GM18861 (cell line): Measurements from ENCODE around the gene P2RY1.
"Not testable (repeated sequence)": the region's sequence is repeated elsewhere in the genome, so short reads cannot be mapped to it uniquely, and the experiment has no call there.

Source experiments
- ATAC-seq: cut with Tn5 transposase; IDR thresholded peaks from one replicate; pipeline ENCODE4 v1.9.1; 2021; ENCODE audit not compliant: unreplicated experiment

Gene P2RY1

DNA sequence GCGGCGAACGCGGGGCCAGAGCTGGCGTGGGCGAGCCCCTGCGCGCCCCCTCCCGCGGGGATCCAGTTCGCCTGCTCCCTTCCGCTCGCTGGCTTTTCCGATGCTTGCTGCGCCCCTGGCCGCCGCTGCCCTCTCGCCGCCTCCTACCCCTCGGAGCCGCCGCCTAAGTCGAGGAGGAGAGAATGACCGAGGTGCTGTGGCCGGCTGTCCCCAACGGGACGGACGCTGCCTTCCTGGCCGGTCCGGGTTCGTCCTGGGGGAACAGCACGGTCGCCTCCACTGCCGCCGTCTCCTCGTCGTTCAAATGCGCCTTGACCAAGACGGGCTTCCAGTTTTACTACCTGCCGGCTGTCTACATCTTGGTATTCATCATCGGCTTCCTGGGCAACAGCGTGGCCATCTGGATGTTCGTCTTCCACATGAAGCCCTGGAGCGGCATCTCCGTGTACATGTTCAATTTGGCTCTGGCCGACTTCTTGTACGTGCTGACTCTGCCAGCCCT is 721 bp downstream of the P2RY1 start:
- ATAC-seq = peak; percentile 3

DNA sequence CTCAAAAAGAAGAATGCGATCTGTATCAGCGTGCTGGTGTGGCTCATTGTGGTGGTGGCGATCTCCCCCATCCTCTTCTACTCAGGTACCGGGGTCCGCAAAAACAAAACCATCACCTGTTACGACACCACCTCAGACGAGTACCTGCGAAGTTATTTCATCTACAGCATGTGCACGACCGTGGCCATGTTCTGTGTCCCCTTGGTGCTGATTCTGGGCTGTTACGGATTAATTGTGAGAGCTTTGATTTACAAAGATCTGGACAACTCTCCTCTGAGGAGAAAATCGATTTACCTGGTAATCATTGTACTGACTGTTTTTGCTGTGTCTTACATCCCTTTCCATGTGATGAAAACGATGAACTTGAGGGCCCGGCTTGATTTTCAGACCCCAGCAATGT is 1.3 kb downstream of the P2RY1 start:
- no peak for ATAC-seq

DNA sequence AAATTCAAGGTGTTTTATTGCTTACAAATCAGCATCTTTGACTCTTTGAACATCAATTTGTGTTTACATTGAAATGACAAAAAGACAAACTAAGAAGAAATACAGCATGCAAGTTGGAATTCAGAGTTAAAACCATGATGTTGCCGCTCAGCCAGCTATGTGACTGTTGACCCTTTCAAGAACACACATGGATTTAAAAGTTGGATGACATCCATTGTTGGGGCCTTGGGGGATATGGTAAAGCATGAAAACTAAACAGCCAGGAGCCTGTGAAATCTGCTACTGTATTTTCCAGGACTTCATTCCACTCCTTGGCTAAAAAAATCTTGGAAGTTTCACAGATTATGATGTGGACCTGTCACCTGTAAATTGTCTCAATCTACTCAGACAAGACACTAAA is 4.6 kb downstream of the P2RY1 start:
- no peak for ATAC-seq

DNA sequence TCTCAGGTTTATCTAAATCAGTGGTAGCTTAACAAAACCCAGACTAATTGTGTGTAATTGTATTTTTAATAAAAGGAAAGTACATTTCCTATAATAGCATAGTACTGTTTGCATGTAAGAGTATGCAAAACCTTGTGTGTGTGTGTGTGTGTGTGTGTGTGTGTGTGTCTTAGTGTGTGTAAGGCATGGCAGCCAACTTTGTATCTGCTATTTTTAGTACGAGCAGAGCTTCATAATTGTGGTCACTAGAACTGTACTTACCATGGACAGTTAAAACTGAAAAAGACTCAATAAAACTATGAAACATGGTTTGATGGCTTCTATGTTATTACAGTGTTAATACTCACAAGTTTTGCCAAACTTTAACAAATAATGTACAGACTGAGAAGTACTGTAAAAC is 6.2 kb downstream of the P2RY1 start:
- ATAC-seq = no peak

GRCh38 chr3:152842413-152842812 is 7.5 kb downstream of the P2RY1 start:
- ATAC-seq = no peak

DNA sequence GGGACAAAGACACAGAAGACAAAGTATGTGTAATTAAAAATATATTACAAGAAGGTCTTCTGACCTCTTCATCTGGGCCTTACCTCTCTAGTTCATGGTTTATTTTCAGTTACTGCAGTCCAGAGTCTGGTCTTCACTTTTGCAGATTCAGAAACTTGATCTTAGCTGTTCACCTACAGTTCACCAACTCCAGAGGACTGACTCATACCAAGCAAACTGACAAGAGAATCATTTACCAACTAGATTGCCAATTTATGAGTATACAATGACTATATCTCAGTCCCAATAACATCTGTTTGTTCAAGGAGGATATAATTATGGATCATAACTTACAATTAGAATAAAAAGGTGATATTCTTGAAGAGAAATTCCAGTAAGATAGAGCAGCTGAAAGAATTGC is 9.0 kb downstream of the P2RY1 start:
- ATAC-seq = peak; percentile 98

DNA sequence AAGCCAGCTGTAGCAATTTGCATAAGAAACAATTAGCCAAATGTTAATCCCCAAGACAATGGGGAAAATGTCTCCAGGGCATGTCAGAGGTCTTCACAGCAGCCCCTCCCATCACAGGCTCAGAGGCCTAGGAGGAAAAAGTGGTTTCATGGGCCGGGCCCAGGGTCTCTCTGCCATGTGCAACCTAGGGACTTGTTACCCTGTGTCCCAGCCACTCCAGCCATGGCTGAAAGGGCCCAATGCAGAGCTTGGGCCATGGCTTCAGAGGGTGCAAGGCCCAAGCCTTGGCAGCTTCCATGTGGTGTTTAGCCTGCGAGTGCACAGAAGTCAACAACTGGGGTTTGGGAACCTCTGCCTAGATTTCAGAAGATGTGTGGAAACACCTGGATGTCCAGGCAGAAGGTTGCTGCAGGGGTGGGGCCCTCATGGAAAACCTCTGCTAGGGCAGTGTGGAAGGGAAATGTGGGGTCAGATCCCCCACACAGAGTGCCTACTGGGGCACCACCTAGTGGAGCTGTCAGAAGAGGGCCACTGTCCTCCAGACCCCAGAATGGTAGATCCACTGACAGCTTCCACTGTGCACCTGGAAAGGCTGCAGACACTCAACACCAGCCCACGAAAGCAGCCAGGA is 11.8 kb downstream of the P2RY1 start:
- ATAC-seq = not testable (repeated sequence)

DNA sequence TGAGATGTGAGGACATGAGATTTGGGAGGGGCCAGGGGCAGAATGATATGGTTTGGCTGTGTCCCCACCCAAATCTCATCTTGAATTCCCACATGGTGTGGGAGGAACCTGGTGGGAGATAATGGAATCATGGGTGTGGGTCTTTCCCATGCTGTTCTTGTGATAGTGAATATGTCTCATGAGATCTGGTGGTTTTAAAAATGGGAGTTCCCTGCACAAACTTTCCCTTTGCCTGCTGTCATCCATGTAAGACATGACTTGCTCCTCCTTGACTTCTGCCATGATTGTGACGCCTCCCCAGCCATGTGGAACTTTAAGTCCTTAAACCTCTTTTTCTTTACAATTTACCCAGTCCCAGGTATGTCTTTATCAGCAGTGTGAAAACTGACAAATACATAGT is 12.7 kb downstream of the P2RY1 start:
- ATAC-seq = not testable (repeated sequence)

- ATAC-seq = no peak
These were observed 15.2 kb downstream of the P2RY1 start for GRCh38 chr3:152849996-152850578.

DNA sequence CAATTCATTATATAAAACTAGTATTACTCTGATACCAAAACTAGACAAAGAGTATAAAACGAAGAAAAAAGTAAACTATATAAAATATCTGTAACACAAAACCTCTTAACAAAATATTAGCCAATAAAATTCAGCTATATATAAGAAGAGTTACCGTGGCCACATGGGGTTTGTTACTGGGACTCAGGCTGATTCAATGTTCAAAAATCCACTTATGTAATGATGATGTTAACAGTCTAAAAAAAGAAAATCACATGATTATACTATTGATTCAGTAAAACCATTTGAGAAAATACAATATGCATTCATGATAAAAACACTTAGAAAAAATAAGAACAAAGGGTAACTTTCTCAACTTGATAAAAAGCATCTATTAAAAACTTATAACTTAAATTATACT is 18.3 kb downstream of the P2RY1 start:
- no peak for ATAC-seq

GRCh38 chr3:152857082-152857481 is 22.2 kb downstream of the P2RY1 start:
- no peak for ATAC-seq

DNA sequence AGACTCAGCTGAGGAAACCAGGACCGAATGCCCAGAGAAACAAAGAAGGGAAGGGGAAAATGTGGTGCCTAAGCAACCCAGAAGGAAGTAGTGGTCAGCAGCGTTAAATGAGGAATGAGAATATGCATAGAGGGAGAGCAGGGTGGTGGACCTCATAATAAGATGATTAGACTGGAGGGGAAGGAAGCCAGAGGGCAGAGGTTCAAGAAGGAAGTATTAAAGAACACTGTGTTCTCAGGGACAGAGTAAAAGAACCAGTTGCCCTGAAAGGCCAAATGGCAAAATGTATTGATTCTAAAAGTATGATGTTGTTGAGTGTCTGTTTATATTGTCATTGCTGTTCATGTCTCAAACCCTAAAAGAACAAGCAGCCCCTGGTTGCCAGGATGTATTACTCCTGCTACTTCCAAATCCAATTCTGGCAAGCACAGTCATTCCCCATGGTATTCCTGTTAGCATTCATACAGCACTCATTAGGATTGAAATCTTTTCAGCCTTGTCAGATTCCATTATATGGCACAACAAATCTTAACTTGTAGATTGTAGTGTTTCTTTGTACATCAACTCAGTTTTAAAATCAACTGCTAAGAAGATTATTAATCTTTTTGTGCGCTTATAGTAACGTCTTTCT is 23.4 kb downstream of the P2RY1 start:
- ATAC-seq = no peak

DNA sequence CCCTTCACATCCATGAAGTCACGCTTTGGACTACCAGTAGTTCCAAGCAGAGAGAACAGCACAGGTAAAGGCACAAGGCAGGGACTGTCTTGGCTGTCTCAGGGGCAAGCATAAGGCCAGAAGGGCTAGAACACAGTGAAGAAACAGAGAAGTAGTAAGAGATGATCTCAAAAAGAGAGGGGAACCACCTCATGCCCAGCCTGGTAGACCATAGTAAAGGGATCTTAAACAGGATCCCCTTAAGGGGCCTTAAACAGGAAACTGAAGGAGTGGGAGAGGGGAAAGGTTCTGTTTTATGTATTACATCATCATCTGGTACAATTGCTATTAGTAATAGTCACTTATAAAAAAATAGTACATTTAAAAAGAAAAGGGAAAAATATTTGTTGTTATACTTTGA is 25.8 kb downstream of the P2RY1 start:
- no peak for ATAC-seq

GRCh38 chr3:152865668-152866245 is 30.8 kb downstream of the P2RY1 start:
- no peak for ATAC-seq

GRCh38 chr3:152870027-152870426 is 35.1 kb downstream of the P2RY1 start:
- no peak for ATAC-seq

DNA sequence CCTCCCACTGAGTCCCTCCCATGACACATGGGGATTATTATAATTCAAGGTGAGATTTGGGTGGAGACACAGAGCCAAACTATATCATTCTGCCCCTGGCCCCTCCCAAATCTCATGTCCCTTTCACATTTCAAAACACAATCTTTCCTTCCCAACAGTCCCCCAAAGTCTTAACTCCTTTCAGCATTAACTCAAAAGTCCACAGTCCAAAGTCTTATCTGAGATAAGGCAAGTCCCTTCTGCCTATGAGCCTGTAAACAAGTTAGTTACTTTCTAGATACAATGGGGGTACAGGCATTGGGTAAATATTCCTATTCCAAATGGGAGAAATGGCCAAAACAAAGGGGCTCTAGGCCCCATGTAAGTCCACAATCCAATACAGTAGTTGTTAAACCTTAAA is 38.4 kb downstream of the P2RY1 start:
- ATAC-seq = not testable (repeated sequence)

GRCh38 chr3:152874896-152875749 is 40.2 kb downstream of the P2RY1 start:
- no peak for ATAC-seq

DNA sequence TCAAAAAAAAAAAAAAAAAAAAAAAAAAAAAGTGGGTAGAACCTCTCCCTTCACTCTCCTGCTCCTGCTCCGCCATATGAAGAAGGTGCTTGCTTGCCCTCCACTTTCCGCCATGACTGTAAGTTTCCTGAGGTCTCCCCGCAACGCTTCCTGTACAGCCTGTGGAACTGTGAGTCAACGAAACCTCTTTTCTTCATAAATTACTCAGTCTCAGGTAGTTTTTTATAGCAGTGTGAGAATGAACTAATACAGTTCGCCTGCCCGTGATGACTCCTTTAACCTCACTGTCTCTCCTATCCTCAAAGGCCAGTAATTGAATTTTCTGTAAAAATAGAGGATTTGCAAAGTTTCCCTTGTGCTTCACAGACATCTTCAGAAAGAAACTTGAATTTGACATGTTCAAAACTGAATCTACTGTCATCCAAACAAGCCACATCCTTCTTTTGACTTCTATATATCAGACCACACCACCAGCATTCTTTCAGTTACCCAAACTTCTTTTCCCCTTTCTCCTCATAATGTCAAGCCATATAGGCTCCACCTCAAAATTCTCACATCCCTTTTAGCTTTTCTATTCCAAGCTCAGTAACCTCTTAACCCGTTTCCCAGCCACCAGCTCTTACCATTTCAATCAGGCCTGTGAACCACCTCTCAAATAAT is 44.3 kb downstream of the P2RY1 start:
- no peak for ATAC-seq

- no peak for ATAC-seq
These were observed 44.9 kb downstream of the P2RY1 start for GRCh38 chr3:152879790-152880174.

GRCh38 chr3:152885076-152885475 is 50.1 kb downstream of the P2RY1 start:
- no peak for ATAC-seq
